ENCODE data around the gene CHD2.
"Not testable (repeated sequence)": the region's sequence is repeated elsewhere in the genome, so short reads cannot be mapped to it uniquely, and the experiment has no call there.

Gene CHD2

GRCh38 chr15:92906563-92907081 lies 6.5 kb downstream of the CHD2 start:
- DNase-seq (ENCODE audit: low read depth in 3 of 3) = peak in 1 of 3 donors; percentile 35

- DNase-seq (ENCODE audit: low read depth in 3 of 3) = no peak
These were observed 7.1 kb downstream of the CHD2 start for GRCh38 chr15:92907229-92907628.

- DNase-seq (ENCODE audit: low read depth in 3 of 3) = peak in 1 of 3 donors; percentile 43
These were observed 8.0 kb downstream of the CHD2 start for GRCh38 chr15:92907896-92908712.

- no peak for DNase-seq (ENCODE audit: low read depth in 3 of 3)
These were observed 8.6 kb downstream of the CHD2 start for GRCh38 chr15:92908713-92909057.

GRCh38 chr15:92909136-92909781 lies 9.1 kb downstream of the CHD2 start:
- DNase-seq (ENCODE audit: low read depth in 3 of 3) = no peak

- no peak for DNase-seq (ENCODE audit: low read depth in 3 of 3)
These were observed 10.3 kb downstream of the CHD2 start for GRCh38 chr15:92910451-92910850.

- no peak for DNase-seq (ENCODE audit: low read depth in 3 of 3)
These were observed 14.0 kb downstream of the CHD2 start for GRCh38 chr15:92914103-92914499.

GRCh38 chr15:92914768-92915221 lies 14.7 kb downstream of the CHD2 start:
- DNase-seq (ENCODE audit: low read depth in 3 of 3) = no peak

- no peak for DNase-seq (ENCODE audit: low read depth in 3 of 3)
These were observed 15.8 kb downstream of the CHD2 start for GRCh38 chr15:92915766-92916435.

GRCh38 chr15:92917598-92918407 lies 17.7 kb downstream of the CHD2 start:
- peak; percentile 85 to 93 (median 89) for DNase-seq (ENCODE audit: low read depth in 3 of 3)

GRCh38 chr15:92918881-92919280 lies 18.8 kb downstream of the CHD2 start:
- DNase-seq (ENCODE audit: low read depth in 3 of 3) = not testable (repeated sequence)

- DNase-seq (ENCODE audit: low read depth in 3 of 3) = no peak
These were observed 20.6 kb downstream of the CHD2 start for GRCh38 chr15:92920595-92921161.

- no peak for DNase-seq (ENCODE audit: low read depth in 3 of 3)
These were observed 21.3 kb downstream of the CHD2 start for GRCh38 chr15:92921215-92922131.

- no peak for DNase-seq (ENCODE audit: low read depth in 3 of 3)
These were observed 22.4 kb downstream of the CHD2 start for GRCh38 chr15:92922418-92923002.

- no peak for DNase-seq (ENCODE audit: low read depth in 3 of 3)
These were observed 24.1 kb downstream of the CHD2 start for GRCh38 chr15:92924216-92924615.

GRCh38 chr15:92925454-92925853 lies 25.3 kb downstream of the CHD2 start:
- no peak for DNase-seq (ENCODE audit: low read depth in 3 of 3)

GRCh38 chr15:92928225-92928750 lies 28.2 kb downstream of the CHD2 start:
- no peak for DNase-seq (ENCODE audit: low read depth in 3 of 3)

GRCh38 chr15:92929002-92929401 lies 28.9 kb downstream of the CHD2 start:
- DNase-seq (ENCODE audit: low read depth in 3 of 3) = no peak

- no peak for DNase-seq (ENCODE audit: low read depth in 3 of 3)
These were observed 30.0 kb downstream of the CHD2 start for GRCh38 chr15:92930054-92930621.
